ENCODE data around the gene HYKK. TPM values are rescaled to one million over a fixed set of nuclear protein-coding genes. Genes with fewer than 3 reads are reported as not detected.
A peak's percentile ranks its signal among the peaks of the same experiment; 100 is the strongest.

The HYKK gene
- total and polyA plus RNA-seq, 2 of the 13 experiments (the other 11 are each of a cell fraction or from before 2014, with no cell fraction given) = 3.5 to 5.4 TPM

DNA sequence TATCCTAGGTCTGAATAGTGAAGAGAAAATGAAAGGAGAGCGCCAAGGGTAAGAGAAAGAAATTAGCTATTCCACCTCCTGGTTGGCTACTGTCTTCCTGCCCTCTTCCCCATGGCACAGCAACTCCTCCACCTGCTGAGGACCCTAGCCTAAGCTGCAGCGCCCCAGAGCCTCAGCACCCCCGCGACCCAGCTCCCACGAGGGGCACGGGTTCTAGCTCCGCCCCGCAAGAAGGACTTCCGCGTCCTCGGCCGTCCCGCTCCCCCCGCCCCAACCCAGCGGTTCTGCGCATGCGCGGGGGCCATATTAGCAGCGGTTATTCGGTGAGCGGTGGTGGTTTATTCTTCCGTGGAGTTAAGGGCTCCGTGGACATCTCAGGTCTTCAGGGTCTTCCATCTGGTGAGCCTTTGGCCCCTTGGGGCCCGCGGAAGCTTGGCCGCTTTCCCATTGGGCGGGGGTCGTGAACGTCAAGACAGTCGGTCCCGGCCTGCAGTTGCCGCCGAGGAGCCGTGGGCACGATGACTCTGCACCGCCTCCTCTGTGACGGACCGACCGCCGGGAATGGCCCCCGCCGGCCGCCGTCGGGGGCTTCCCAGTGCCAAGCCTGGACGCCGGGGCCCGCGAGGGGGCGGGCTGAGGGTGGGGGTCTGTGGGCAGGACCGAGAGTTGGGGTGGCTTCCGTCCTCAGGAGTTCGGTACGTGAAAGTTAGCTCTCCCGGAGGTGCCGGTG lies 32.9 kb downstream of the HYKK start, which contains the start of gene PSMA4:
TSS of gene PSMA4 (plus strand) at position 304 of the 730 bp plus-strand sequence. CDS start 1,484 bp downstream, outside the sequence.
- Histone ChIP-seq H3K27ac (ENCODE audit: extremely low read length, insufficient read depth, low read length) (peak within 1 kb of the TSS; percentile 94), H3K27me3 (ENCODE audit: control insufficient read depth in 1 of 2, insufficient read depth in 2 of 2, low read length in 2 of 2) (no peaks in the 10 kb centered on the region; a peak in 1 of 5 replicates), H3K9me3 (ENCODE audit: low read length) (no peaks in the 10 kb centered on the region), H3K4me1 (ENCODE audit: insufficient read depth, low read length) (peaks cover 25% of the 10 kb centered on the region), H3K4me3 (replicated peaks in 1 of 3; ENCODE audit: insufficient read depth in 1 of 3, low read depth in 2 of 3, low read length in 3 of 3) (peak within 1 kb of the TSS; percentile 83 to 88 (median 87)), H3K4me2 (ENCODE audit: low read depth, low read length) (peak within 1 kb of the TSS; percentile 89), H3K79me2 (ENCODE audit: insufficient read depth, low read length) (peaks cover 24% of the 10 kb centered on the region), H2AFZ (ENCODE audit: low read length) (peak within 1 kb of the TSS; percentile 92), H3K9ac (ENCODE audit: insufficient read depth, low read depth, low read length) (peak within 1 kb of the TSS; percentile 87), H3K36me3 (replicated peaks in 1 of 2; ENCODE audit: control insufficient read depth in 1 of 2, insufficient read depth in 2 of 2, low read length in 2 of 2) (peaks cover 0 to 16% of the 10 kb centered on the region in 2 experiments; a peak in 2 of 5 replicates), H4K20me1 (ENCODE audit: insufficient read depth, low read length) (no peaks in the 10 kb centered on the region)
- ATAC-seq = peak; percentile 92
- CTCF ChIA-PET (ENCODE audit: low intra/inter-chr PET ratio, low total read pairs) = no interaction called here
- WGBS (ENCODE audit: low lambda C conversion rate) = under 1% methylated on average over 19 of the region's 56 CpGs
- DNase-seq (ENCODE audit: low spot score) = peak; percentile 73
- in situ Hi-C loops (cut with HindIII; ENCODE audit: extremely low pct_ligation_motif_present, low pct_unique_long_range_greater_than_20kb) (no loop called here), intact Hi-C loops (cut with micrococcal nuclease; ENCODE audit: unreplicated experiment) (loop anchor here (1.0 to 5.0 kb wide), 2 partner anchors 25 to 33 kb away; partner anchors contain the start of genes CHRNA5 and HYKK)
- FAIRE-seq = no peak
- no TSS peak for BruUV-seq (replicated peaks)
- POLR2A ChIA-PET = interaction anchor here (0.6 to 3.4 kb wide), 17 partner anchors 9 to 410 kb away, joined by 3 to 40 read pairs (median 4); partner anchors contain the start of genes CHRNA5, HYKK, IREB2 and SKIC8
- TF ChIP-seq, protein P1, sequence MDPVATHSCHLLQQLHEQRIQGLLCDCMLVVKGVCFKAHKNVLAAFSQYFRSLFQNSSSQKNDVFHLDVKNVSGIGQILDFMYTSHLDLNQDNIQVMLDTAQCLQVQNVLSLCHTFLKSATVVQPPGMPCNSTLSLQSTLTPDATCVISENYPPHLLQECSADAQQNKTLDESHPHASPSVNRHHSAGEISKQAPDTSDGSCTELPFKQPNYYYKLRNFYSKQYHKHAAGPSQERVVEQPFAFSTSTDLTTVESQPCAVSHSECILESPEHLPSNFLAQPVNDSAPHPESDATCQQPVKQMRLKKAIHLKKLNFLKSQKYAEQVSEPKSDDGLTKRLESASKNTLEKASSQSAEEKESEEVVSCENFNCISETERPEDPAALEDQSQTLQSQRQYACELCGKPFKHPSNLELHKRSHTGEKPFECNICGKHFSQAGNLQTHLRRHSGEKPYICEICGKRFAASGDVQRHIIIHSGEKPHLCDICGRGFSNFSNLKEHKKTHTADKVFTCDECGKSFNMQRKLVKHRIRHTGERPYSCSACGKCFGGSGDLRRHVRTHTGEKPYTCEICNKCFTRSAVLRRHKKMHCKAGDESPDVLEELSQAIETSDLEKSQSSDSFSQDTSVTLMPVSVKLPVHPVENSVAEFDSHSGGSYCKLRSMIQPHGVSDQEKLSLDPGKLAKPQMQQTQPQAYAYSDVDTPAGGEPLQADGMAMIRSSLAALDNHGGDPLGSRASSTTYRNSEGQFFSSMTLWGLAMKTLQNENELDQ (CRISPR knock-in tag; IDR thresholded peaks at IDR 0.05; ENCODE audit: borderline replicate concordance) = no peak
- TF ChIP-seq ZNF276 (CRISPR knock-in tag; IDR thresholded peaks at IDR 0.05; ENCODE audit: low read depth) = no peak
- peak; percentile 40; the same call in 1 of the 2 replicates for TF ChIP-seq ZBTB38 (CRISPR knock-in tag; IDR thresholded peaks at IDR 0.05)
- TF ChIP-seq MBNL3 (CRISPR knock-in tag; conservative IDR thresholded peaks at IDR 0.05) = no peak
- TF ChIP-seq POGK (CRISPR knock-in tag; conservative IDR thresholded peaks at IDR 0.05) = peak; percentile 47; the same call in 1 of the 2 replicates
- no peak for TF ChIP-seq ZNF33A (CRISPR knock-in tag; IDR thresholded peaks at IDR 0.05; ENCODE audit: borderline replicate concordance)
- peak; percentile 87 for TF ChIP-seq ZNF501 (CRISPR knock-in tag; IDR thresholded peaks at IDR 0.05)
- TF ChIP-seq U2AF2 (IDR thresholded peaks at IDR 0.05; ENCODE audit: low read depth, low read length) = no peak
- no peak for TF ChIP-seq CBX2 (IDR thresholded peaks at IDR 0.05; ENCODE audit: low read depth, low read length)
- TF ChIP-seq CBX2 (CRISPR knock-in tag; IDR thresholded peaks at IDR 0.05; ENCODE audit: low read depth) = no peak
- TF ChIP-seq PLRG1 (conservative IDR thresholded peaks at IDR 0.05) = no peak
- no peak for TF ChIP-seq ZNF234 (CRISPR knock-in tag; conservative IDR thresholded peaks at IDR 0.05)
- TF ChIP-seq NBN (conservative IDR thresholded peaks at IDR 0.05) = no peak
- TF ChIP-seq ZNF326 (CRISPR knock-in tag; IDR thresholded peaks at IDR 0.05; ENCODE audit: borderline replicate concordance) = no peak

All from HepG2 (cell line).